Measurements from ENCODE around the gene GCDH. TPM values are rescaled to one million over a fixed set of nuclear protein-coding genes. Genes with fewer than 3 reads are reported as not detected.

GCDH gene
- total RNA-seq, 1 donor from 2014 or later, result 38.2 TPM

- Histone ChIP-seq H3K4me3 (ENCODE audit: low read depth, low read length) (peak overlapping the region; percentile 63), H3K36me3 (ENCODE audit: control insufficient read depth, insufficient read depth, low read length) (peaks cover 34% of the 10 kb centered on the region), H3K27me3 (ENCODE audit: control insufficient read depth, insufficient read depth, low read length) (no peaks in the 10 kb centered on the region)
- FAIRE-seq (no peak), DNase-seq (ENCODE audit: low read depth) (no peak)
- no peak for TF ChIP-seq CTCF (IDR thresholded peaks at IDR 0.05; ENCODE audit: insufficient read depth, low read length, severe bottlenecking)
Observed at GRCh38 chr19:12946731-12947496, 56.0 kb downstream of the GCDH start.

- Histone ChIP-seq H3K36me3 (ENCODE audit: control insufficient read depth, insufficient read depth, low read length) (peaks cover 37% of the 10 kb centered on the region), H3K4me3 (ENCODE audit: low read depth, low read length) (no peak overlapping the region), H3K27me3 (ENCODE audit: control insufficient read depth, insufficient read depth, low read length) (no peaks in the 10 kb centered on the region)
- FAIRE-seq, result no peak
- no peak for TF ChIP-seq CTCF (IDR thresholded peaks at IDR 0.05; ENCODE audit: insufficient read depth, low read length, severe bottlenecking)
- DNase-seq (ENCODE audit: low read depth), result no peak
Observed at GRCh38 chr19:12947702-12948611, 57.0 kb downstream of the GCDH start.

GRCh38 chr19:12948612-12949362 lies 57.8 kb downstream of the GCDH start:
- no peak for DNase-seq (ENCODE audit: low read depth)
- Histone ChIP-seq H3K27me3 (ENCODE audit: control insufficient read depth, insufficient read depth, low read length) (no peaks in the 10 kb centered on the region), H3K36me3 (ENCODE audit: control insufficient read depth, insufficient read depth, low read length) (peaks cover 36% of the 10 kb centered on the region), H3K4me3 (ENCODE audit: low read depth, low read length) (no peak overlapping the region)
- no peak for FAIRE-seq
- no peak for TF ChIP-seq CTCF (IDR thresholded peaks at IDR 0.05; ENCODE audit: insufficient read depth, low read length, severe bottlenecking)

Other genes starting within 250 kb of the GCDH start
- 29.8 and 32.1 TPM in 2 replicates for gene MAN2B1, start 224.4 kb upstream of the GCDH start, total RNA-seq
- 13.8 and 21.1 TPM in 2 replicates for gene WDR83, start 224.4 kb upstream of the GCDH start, total RNA-seq
- 47.4 and 94.5 TPM in 2 replicates for gene DHPS, start 209.3 kb upstream of the GCDH start, total RNA-seq
- not detected in 2 replicates for gene GNG14, start 203.2 kb upstream of the GCDH start, total RNA-seq
- gene FBXW9, start 194.5 kb upstream of the GCDH start, total RNA-seq, result 5.4 and 6.1 TPM in 2 replicates
- gene TNPO2, start 167.2 kb upstream of the GCDH start, total RNA-seq, result 16.8 and 28.0 TPM in 2 replicates
- 177 and 201 TPM in 2 replicates for gene TRIR, start 156.5 kb upstream of the GCDH start, total RNA-seq
- 104 and 107 TPM in 2 replicates for gene GET3, start 153.7 kb upstream of the GCDH start, total RNA-seq
- not detected in 2 replicates for gene BEST2, start 139.4 kb upstream of the GCDH start, total RNA-seq
- gene HOOK2, start 115.6 kb upstream of the GCDH start, total RNA-seq, result 52.5 and 58.7 TPM in 2 replicates
- 158 and 179 TPM in 2 replicates for gene JUNB, start 99.7 kb upstream of the GCDH start, total RNA-seq
- 148 and 157 TPM in 2 replicates for gene PRDX2, start 89.4 kb upstream of the GCDH start, total RNA-seq
- gene THSD8, start 89.1 kb upstream of the GCDH start, total RNA-seq, result not detected in 2 replicates
- 11.1 and 12.9 TPM in 2 replicates for gene RNASEH2A, start 84.6 kb upstream of the GCDH start, total RNA-seq
- not detected in 2 replicates for gene RTBDN, start 56.6 kb upstream of the GCDH start, total RNA-seq
- 0.26 and 0.38 TPM in 2 replicates for gene MAST1, start 52.6 kb upstream of the GCDH start, total RNA-seq
- 27.9 and 35.2 TPM in 2 replicates for gene DNASE2, start 9.7 kb upstream of the GCDH start, total RNA-seq
- gene KLF1, start 4.0 kb upstream of the GCDH start, total RNA-seq, result not detected in 2 replicates
- not detected in 2 replicates for gene SYCE2, start 28.1 kb downstream of the GCDH start, total RNA-seq
- gene FARSA, start 42.6 kb downstream of the GCDH start, total RNA-seq, result 53.6 and 55.5 TPM in 2 replicates
- gene CALR, start 47.4 kb downstream of the GCDH start, total RNA-seq, result 1,002 and 1,570 TPM in 2 replicates
- 91.1 and 120 TPM in 2 replicates for gene RAD23A, start 54.7 kb downstream of the GCDH start, total RNA-seq
- 27.1 and 36.0 TPM in 2 replicates for gene GADD45GIP1, start 66.1 kb downstream of the GCDH start, total RNA-seq
- not detected in 2 replicates for gene DAND5, start 78.4 kb downstream of the GCDH start, total RNA-seq
- 5.4 and 5.8 TPM in 2 replicates for gene NFIX, start 104.3 kb downstream of the GCDH start, total RNA-seq
- 0.51 and 1.3 TPM in 2 replicates for gene LYL1, start 211.7 kb downstream of the GCDH start, total RNA-seq
- gene TRMT1, start 225.6 kb downstream of the GCDH start, total RNA-seq, result 28.0 and 40.5 TPM in 2 replicates
- 20.3 and 46.6 TPM in 2 replicates for gene NACC1, start 227.1 kb downstream of the GCDH start, total RNA-seq